WERI-Rb-1 (cell line): Measurements from ENCODE around the gene TBC1D12.
"Not testable (repeated sequence)": the region's sequence is repeated elsewhere in the genome, so short reads cannot be mapped to it uniquely, and the experiment has no call there.

Source experiments
- DNase-seq: peaks from one replicate; pipeline ENCODE4 v3.0.0-alpha.2; 2020
- H3K27ac ChIP-seq: fragments of 250-450 bp; sonication (Bioruptor Pico); 2 replicates; pipeline ENCODE4 v1.5.1; 2020; ENCODE audit warnings: mild to moderate bottlenecking, moderate library complexity
- H3K27me3 ChIP-seq: fragments of 250-450 bp; sonication (Bioruptor Pico); 2 replicates; pipeline ENCODE4 v1.5.1; 2021; ENCODE audit warnings: mild to moderate bottlenecking, low read depth, moderate library complexity; ENCODE audit not compliant: insufficient read depth, severe bottlenecking
- H3K36me3 ChIP-seq: fragments of 250-450 bp; sonication (Bioruptor Pico); 2 replicates; pipeline ENCODE4 v1.5.1; 2020; ENCODE audit warnings: mild to moderate bottlenecking, moderate library complexity
- H3K4me3 ChIP-seq: 2 replicates; pipeline ENCODE4 v1.5.1; 2011; ENCODE audit warnings: low read depth, mild to moderate bottlenecking, control low read depth, low read length
- H3K9me3 ChIP-seq: fragments of 250-450 bp; sonication (Bioruptor Pico); 2 replicates; pipeline ENCODE4 v1.5.1; 2021; ENCODE audit warnings: mild to moderate bottlenecking, moderate library complexity; ENCODE audit not compliant: severe bottlenecking
- TF ChIP-seq, protein P1 (sequence below): IDR thresholded peaks from 2 replicates; pipeline ENCODE4 v1.5.1; 2011; ENCODE audit warnings: low read depth, mild to moderate bottlenecking, control low read depth, inconsistent platforms, low read length

The TBC1D12 gene

DNA sequence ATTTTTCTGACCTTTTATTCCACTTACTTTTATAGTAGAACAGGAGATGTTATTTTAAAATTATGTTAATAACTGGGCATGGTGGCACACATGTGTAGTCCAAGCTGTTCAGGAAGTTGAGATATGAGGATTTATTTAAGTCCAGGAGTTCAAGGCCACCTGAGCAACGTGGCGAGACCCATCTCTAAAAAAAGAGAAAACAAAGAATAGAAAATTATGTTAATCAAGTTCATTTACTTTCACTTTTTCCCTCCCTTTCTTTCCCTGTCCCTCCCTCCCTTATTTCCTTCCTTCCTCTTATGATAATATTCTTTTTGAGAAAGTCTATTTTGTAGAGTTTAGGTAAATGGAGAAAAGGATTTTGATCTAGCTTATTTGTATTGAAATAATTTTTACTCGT lies 94.3 kb downstream of the TBC1D12 start:
- no peaks in the 10 kb centered on the region for H3K9me3 ChIP-seq
- H3K27ac ChIP-seq, result no peak overlapping the region
- H3K36me3 ChIP-seq, result no peaks in the 10 kb centered on the region; the same call in 1 of the 2 replicates
- no peak for DNase-seq
- TF ChIP-seq, protein P1, sequence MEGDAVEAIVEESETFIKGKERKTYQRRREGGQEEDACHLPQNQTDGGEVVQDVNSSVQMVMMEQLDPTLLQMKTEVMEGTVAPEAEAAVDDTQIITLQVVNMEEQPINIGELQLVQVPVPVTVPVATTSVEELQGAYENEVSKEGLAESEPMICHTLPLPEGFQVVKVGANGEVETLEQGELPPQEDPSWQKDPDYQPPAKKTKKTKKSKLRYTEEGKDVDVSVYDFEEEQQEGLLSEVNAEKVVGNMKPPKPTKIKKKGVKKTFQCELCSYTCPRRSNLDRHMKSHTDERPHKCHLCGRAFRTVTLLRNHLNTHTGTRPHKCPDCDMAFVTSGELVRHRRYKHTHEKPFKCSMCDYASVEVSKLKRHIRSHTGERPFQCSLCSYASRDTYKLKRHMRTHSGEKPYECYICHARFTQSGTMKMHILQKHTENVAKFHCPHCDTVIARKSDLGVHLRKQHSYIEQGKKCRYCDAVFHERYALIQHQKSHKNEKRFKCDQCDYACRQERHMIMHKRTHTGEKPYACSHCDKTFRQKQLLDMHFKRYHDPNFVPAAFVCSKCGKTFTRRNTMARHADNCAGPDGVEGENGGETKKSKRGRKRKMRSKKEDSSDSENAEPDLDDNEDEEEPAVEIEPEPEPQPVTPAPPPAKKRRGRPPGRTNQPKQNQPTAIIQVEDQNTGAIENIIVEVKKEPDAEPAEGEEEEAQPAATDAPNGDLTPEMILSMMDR, result no peak
- H3K27me3 ChIP-seq, result no peaks in the 10 kb centered on the region
- no peak overlapping the region for H3K4me3 ChIP-seq

DNA sequence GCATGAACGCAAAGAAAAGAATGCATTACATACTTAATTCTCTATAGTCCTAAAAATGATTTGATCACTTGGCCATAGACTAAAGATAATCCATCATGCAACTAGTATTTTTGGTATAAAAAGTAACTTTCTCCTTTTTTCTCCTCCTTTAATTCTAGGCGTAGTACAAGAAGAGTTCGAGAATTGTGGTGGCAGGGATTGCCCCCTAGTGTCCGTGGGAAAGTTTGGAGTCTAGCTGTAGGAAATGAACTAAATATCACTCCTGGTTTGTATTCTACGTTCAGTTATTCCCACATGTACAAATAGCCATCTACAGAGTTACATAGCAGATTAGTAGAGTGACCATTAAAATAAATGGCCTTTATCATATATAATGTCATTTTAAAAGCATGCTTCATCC lies 97.7 kb downstream of the TBC1D12 start:
- TF ChIP-seq, protein P1, result peak; percentile 47
- H3K27ac ChIP-seq, result no peak overlapping the region
- peak; percentile 15 for DNase-seq
- no peaks in the 10 kb centered on the region for H3K9me3 ChIP-seq
- H3K27me3 ChIP-seq, result no peaks in the 10 kb centered on the region
- H3K36me3 ChIP-seq, result no peaks in the 10 kb centered on the region; the same call in 1 of the 2 replicates
- no peak overlapping the region for H3K4me3 ChIP-seq

DNA sequence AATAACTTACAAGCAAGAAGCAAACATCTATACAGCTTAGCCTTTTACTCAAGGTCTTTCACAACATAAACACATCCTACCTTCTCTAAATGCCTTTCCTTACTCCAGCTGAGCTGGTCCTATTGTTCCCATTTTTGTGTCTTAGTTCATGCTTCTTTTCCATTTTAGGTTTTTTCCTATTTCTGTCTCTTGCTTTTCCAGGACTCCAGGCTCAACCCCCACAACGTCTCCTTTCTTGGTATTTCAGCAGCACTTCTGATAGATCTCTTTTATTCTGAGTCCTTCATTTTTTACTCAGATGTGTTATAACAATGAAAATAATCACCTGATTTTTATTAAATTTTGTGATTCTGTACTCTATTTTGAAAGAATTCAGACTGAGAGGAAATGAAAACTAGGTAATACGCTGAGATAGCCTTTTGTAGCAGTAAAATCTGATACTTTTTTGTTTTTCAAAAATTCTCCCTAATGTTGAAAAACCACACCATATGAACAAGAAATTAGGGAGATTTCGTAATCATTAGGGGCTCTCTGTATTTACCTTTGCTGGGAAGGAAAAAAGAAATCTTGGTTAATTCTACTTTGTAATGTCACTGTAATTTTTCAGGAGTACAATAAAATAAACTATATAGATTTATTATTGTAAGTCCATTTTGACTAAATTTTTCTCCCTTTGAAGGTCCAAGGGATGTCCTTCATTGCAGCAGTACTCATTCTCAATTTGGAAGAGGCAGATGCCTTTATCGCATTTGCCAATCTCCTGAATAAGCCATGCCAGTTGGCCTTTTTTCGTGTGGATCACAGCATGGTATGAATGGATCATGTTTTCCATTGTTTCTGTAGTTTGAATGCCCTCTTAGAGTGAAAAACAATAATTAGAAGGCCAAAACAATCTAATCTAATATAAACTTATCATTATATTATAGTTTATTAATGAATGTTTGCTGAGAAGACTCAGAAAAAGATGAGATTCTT lies 119.2 kb downstream of the TBC1D12 start:
- H3K9me3 ChIP-seq, result no peaks in the 10 kb centered on the region
- no peak overlapping the region for H3K27ac ChIP-seq
- H3K4me3 ChIP-seq, result no peak overlapping the region
- TF ChIP-seq, protein P1, result no peak
- H3K27me3 ChIP-seq, result no peaks in the 10 kb centered on the region
- no peaks in the 10 kb centered on the region for H3K36me3 ChIP-seq
- DNase-seq, result no peak

DNA sequence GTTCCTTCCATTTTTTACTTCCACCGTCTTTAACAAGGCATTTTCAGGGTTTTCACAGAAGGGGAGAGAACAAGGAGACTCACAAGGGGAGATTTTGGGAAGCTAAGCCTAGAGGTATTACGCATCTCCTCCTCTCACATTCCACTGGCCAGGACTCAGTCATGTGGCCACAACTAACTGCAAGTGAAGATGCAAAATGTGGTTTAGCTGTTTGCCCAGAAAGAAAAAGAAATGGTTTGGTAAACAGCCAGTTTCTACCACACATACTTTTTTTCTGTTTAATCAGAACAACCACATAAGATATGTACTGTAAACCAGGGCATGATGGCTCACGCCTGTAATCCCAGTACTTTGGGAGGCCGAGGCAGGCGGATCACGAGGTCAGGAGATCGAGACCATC lies 121.8 kb downstream of the TBC1D12 start:
- H3K27ac ChIP-seq, result no peak overlapping the region
- H3K9me3 ChIP-seq, result no peaks in the 10 kb centered on the region
- H3K4me3 ChIP-seq, result no peak overlapping the region
- no peak for DNase-seq
- TF ChIP-seq, protein P1, result no peak
- H3K27me3 ChIP-seq, result no peaks in the 10 kb centered on the region
- H3K36me3 ChIP-seq, result no peaks in the 10 kb centered on the region

DNA sequence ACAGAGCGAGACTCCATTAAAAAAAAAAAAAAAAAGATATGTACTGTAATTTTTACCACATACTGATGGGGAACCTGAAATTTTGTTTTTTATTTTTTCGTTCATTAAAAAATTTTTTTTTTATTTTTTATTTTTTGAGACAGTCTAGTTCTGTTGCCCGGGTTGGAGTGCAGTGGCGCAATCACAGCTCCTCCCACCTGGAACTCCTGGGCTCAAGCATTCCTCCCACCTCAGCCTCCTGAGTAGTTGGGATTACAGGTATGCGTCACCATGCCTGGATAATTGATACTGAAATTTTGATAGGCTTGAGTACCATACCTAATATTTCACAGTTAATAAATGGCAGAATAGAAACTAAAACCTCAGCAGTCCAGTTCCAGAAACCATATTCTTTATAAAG lies 122.4 kb downstream of the TBC1D12 start:
- no peaks in the 10 kb centered on the region for H3K9me3 ChIP-seq
- H3K27ac ChIP-seq, result no peak overlapping the region
- DNase-seq, result no peak
- H3K27me3 ChIP-seq, result no peaks in the 10 kb centered on the region
- no peak overlapping the region for H3K4me3 ChIP-seq
- TF ChIP-seq, protein P1, result no peak
- H3K36me3 ChIP-seq, result no peaks in the 10 kb centered on the region

DNA sequence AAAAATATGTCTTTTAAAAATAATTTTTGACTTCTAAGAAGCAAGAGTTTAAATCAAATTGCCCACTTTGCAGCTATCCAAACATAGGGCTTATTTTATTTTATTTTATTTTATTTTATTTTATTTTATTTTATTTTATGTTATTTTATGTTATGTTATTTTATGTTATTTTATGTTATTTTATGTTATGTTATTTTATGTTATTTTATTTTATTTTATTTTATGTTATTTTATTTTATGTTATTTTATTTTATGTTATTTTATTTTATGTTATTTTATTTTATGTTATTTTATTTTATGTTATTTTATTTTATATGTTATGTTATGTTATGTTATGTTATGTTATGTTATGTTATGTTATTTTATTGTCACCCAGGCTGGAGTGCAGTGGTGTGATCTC lies 129.2 kb downstream of the TBC1D12 start:
- H3K9me3 ChIP-seq, H3K27ac ChIP-seq, H3K27me3 ChIP-seq, H3K4me3 ChIP-seq, H3K36me3 ChIP-seq, DNase-seq: not testable (repeated sequence)
